ENCODE measurements around the gene RASSF5. TPM values are rescaled to one million over a fixed set of nuclear protein-coding genes. Genes with fewer than 3 reads are reported as not detected.

The RASSF5 gene
- polyA plus RNA-seq, 1 donor (not counting 4 experiments of a cell fraction or from before 2014, with no cell fraction given) = 2.4 TPM

DNA sequence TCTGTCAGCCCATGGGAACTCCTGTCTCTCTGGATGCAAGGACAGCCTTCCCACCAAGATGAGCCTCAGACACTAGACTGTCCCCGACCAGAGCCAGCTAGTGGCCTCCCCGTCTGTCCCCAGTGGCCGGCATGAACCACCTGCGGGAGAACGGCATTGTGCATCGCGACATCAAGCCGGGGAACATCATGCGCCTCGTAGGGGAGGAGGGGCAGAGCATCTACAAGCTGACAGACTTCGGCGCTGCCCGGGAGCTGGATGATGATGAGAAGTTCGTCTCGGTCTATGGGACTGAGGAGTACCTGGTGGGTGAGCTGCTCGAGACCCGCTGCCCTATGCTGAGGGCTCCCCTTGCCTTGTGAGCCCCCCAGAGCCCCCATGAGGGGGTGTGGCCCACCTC, 31.3 kb upstream of the RASSF5 start:
- dilution Hi-C loops (cut with MboI; ENCODE audit: extremely low pct_ligation_motif_present, low sequenced_read_pairs) = no loop called here
- no peak overlapping the region for H3K27ac ChIP-seq (ENCODE audit: control insufficient read depth, insufficient read depth, low read length)
- no peaks in the 10 kb centered on the region for H3K9me3 ChIP-seq (ENCODE audit: control insufficient read depth, low read depth, low read length)
- H3K9me1 ChIP-seq (ENCODE audit: control insufficient read depth, extremely low read depth, insufficient read depth, low read length) = no peaks in the 10 kb centered on the region
- H3K9ac ChIP-seq (ENCODE audit: control insufficient read depth, extremely low read depth, insufficient read depth, low read length) = no peak overlapping the region
- H3K79me2 ChIP-seq (ENCODE audit: control insufficient read depth, insufficient read depth, low read length) = no peaks in the 10 kb centered on the region
- H3K27me3 ChIP-seq (ENCODE audit: control insufficient read depth, extremely low read depth, insufficient read depth, low read length) = no peaks in the 10 kb centered on the region
- H4K20me1 ChIP-seq (ENCODE audit: control insufficient read depth, extremely low read depth, insufficient read depth, low read length) = no peaks in the 10 kb centered on the region
- H3K4me2 ChIP-seq (ENCODE audit: control insufficient read depth, extremely low read depth, insufficient read depth, low read depth, low read length) = no peak overlapping the region
- H3K4me3 ChIP-seq (ENCODE audit: control insufficient read depth in 2 of 3, extremely low read depth in 1 of 3, insufficient read depth in 2 of 3, low read depth in 1 of 3, low read length in 3 of 3) = no peak overlapping the region
- peaks cover 3 to 23% of the 10 kb centered on the region in 2 experiments for H3K36me3 ChIP-seq (ENCODE audit: control insufficient read depth in 2 of 2, extremely low read depth in 1 of 2, insufficient read depth in 2 of 2, low read length in 2 of 2)
- FAIRE-seq (no peak), DNase-seq (ENCODE audit: low read depth, low spot score) (no peak)
- no peak overlapping the region for H2AFZ ChIP-seq (ENCODE audit: control insufficient read depth, low read length)
- no peak for TF ChIP-seq EZH2 (IDR thresholded peaks at IDR 0.05; ENCODE audit: low read length)
- TF ChIP-seq, protein P1, sequence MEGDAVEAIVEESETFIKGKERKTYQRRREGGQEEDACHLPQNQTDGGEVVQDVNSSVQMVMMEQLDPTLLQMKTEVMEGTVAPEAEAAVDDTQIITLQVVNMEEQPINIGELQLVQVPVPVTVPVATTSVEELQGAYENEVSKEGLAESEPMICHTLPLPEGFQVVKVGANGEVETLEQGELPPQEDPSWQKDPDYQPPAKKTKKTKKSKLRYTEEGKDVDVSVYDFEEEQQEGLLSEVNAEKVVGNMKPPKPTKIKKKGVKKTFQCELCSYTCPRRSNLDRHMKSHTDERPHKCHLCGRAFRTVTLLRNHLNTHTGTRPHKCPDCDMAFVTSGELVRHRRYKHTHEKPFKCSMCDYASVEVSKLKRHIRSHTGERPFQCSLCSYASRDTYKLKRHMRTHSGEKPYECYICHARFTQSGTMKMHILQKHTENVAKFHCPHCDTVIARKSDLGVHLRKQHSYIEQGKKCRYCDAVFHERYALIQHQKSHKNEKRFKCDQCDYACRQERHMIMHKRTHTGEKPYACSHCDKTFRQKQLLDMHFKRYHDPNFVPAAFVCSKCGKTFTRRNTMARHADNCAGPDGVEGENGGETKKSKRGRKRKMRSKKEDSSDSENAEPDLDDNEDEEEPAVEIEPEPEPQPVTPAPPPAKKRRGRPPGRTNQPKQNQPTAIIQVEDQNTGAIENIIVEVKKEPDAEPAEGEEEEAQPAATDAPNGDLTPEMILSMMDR (optimal IDR thresholded peaks at IDR 0.05 in 1 of 3, IDR thresholded peaks at IDR 0.05 in 1 of 3, conservative IDR thresholded peaks at IDR 0.05 in 1 of 3; ENCODE audit: extremely low read depth in 1 of 3, insufficient read depth in 2 of 3, low read length in 3 of 3) = no peak
- peaks cover 11% of the 10 kb centered on the region for H3K4me1 ChIP-seq (ENCODE audit: control insufficient read depth, extremely low read depth, insufficient read depth, low read length)

DNA sequence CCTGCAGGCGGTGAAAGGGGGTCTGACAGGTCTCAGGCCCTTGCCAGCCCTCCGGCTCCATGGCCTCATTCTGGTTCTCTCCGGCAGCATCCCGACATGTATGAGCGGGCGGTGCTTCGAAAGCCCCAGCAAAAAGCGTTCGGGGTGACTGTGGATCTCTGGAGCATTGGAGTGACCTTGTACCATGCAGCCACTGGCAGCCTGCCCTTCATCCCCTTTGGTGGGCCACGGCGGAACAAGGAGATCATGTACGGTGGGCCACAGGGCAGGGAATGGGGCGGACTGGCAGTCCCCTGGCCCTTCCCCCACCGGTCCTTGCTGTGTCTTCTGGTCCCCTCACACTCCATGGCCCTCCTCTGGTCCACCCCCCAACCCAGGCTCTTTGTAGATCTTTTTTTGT, 30.7 kb upstream of the RASSF5 start:
- H3K4me2 ChIP-seq (ENCODE audit: control insufficient read depth, extremely low read depth, insufficient read depth, low read depth, low read length) = no peak overlapping the region
- no peak overlapping the region for H3K27ac ChIP-seq (ENCODE audit: control insufficient read depth, insufficient read depth, low read length)
- H3K9me1 ChIP-seq (ENCODE audit: control insufficient read depth, extremely low read depth, insufficient read depth, low read length) = no peaks in the 10 kb centered on the region
- H3K27me3 ChIP-seq (ENCODE audit: control insufficient read depth, extremely low read depth, insufficient read depth, low read length) = no peaks in the 10 kb centered on the region
- H2AFZ ChIP-seq (ENCODE audit: control insufficient read depth, low read length) = no peak overlapping the region
- H3K9ac ChIP-seq (ENCODE audit: control insufficient read depth, extremely low read depth, insufficient read depth, low read length) = no peak overlapping the region
- no peaks in the 10 kb centered on the region for H3K9me3 ChIP-seq (ENCODE audit: control insufficient read depth, low read depth, low read length)
- H3K4me1 ChIP-seq (ENCODE audit: control insufficient read depth, extremely low read depth, insufficient read depth, low read length) = peaks cover 10% of the 10 kb centered on the region
- H3K79me2 ChIP-seq (ENCODE audit: control insufficient read depth, insufficient read depth, low read length) = no peaks in the 10 kb centered on the region
- dilution Hi-C loops (cut with MboI; ENCODE audit: extremely low pct_ligation_motif_present, low sequenced_read_pairs) = no loop called here
- FAIRE-seq (no peak), DNase-seq (ENCODE audit: low read depth, low spot score) (no peak)
- no peaks in the 10 kb centered on the region for H4K20me1 ChIP-seq (ENCODE audit: control insufficient read depth, extremely low read depth, insufficient read depth, low read length)
- H3K36me3 ChIP-seq (ENCODE audit: control insufficient read depth in 2 of 2, extremely low read depth in 1 of 2, insufficient read depth in 2 of 2, low read length in 2 of 2) = peaks cover 3 to 23% of the 10 kb centered on the region in 2 experiments
- TF ChIP-seq, protein P1 (optimal IDR thresholded peaks at IDR 0.05 in 1 of 3, IDR thresholded peaks at IDR 0.05 in 1 of 3, conservative IDR thresholded peaks at IDR 0.05 in 1 of 3; ENCODE audit: extremely low read depth in 1 of 3, insufficient read depth in 2 of 3, low read length in 3 of 3) = no peak
- TF ChIP-seq EZH2 (IDR thresholded peaks at IDR 0.05; ENCODE audit: low read length) = no peak
- H3K4me3 ChIP-seq (ENCODE audit: control insufficient read depth in 2 of 3, extremely low read depth in 1 of 3, insufficient read depth in 2 of 3, low read depth in 1 of 3, low read length in 3 of 3) = no peak overlapping the region

Measured in keratinocyte (primary cell).